HepG2 (cell line): Measurements from ENCODE around the gene AGBL3. TPM values are rescaled to one million over a fixed set of nuclear protein-coding genes. Genes with fewer than 3 reads are reported as not detected.

Experiments used
- ATAC-seq: fragments of 200-7000 bp; cut with Tn5 transposase; 3 replicates; pipeline ENCODE4 v1.9.1; 2020; ENCODE audit warnings: mild to moderate bottlenecking, moderate library complexity
- BruUV-seq: library from RNA; stranded (reverse); fragments of 400-500 nt; replicated peaks from 2 replicates; lab custom pipeline; 2021; lab: Mats Ljungman, UMichigan
- CTCF ChIA-PET: fragments of 300-600 bp; formaldehyde crosslinking; extraction: SDS; loops from one replicate; lab custom pipeline; 2021; ENCODE audit warnings: low total read pairs, inconsistent platforms, low intra/inter-chr PET ratio; lab: Yijun Ruan, JAX
- POLR2A ChIA-PET: fragments of 350-600 bp; sonication (Branson Sonifier 250); formaldehyde crosslinking; loops from one replicate; lab custom pipeline; 2020; ENCODE audit warnings: antibody characterized with exemption, inconsistent platforms; lab: Yijun Ruan, JAX
- DNase-seq: peaks from one replicate; pipeline ENCODE4 v3.0.0-alpha.2; 2015; ENCODE audit warnings: low spot score
- FAIRE-seq: peaks from 3 replicates; lab custom pipeline; 2011; peaks lifted over from hg19 to GRCh38; lab: Jason Lieb, UNC
- H2AFZ ChIP-seq: one replicate; pipeline ENCODE4 v1.6.1; 2011; ENCODE audit warnings: low read length, inconsistent platforms
- H3K27ac ChIP-seq: fragments of 300-600 bp; 3 replicates; pipeline ENCODE4 v1.8.0; 2011; ENCODE audit warnings: mixed run types, mild to moderate bottlenecking, mixed read lengths, low read length, inconsistent platforms; ENCODE audit not compliant: insufficient read depth; ENCODE audit errors: extremely low read length
- H3K27me3 ChIP-seq, 2 experiments: fragments of 200-600 bp in 1 of 2; 2 replicates in 1 of 2; 3 replicates in 1 of 2; pipeline versions ENCODE4 v1.6.0 to v1.8.0; 2011; ENCODE audit warnings: low read length in 2 of 2, mild to moderate bottlenecking in 2 of 2, moderate library complexity in 2 of 2, inconsistent platforms in 1 of 2; ENCODE audit not compliant: insufficient read depth in 2 of 2, control insufficient read depth in 1 of 2
- H3K36me3 ChIP-seq, 2 experiments: fragments of 200-600 bp in 1 of 2; replicated peaks in 1 of 2; 2 replicates in 1 of 2; 3 replicates in 1 of 2; pipeline versions ENCODE4 v1.5.1 to v1.8.0; 2011; ENCODE audit warnings: low read length in 2 of 2, inconsistent platforms in 1 of 2; ENCODE audit not compliant: insufficient read depth in 2 of 2, control insufficient read depth in 1 of 2
- H3K4me1 ChIP-seq: 2 replicates; pipeline ENCODE4 v1.5.1; 2012; ENCODE audit warnings: low read length, inconsistent platforms; ENCODE audit not compliant: insufficient read depth
- H3K4me2 ChIP-seq: 2 replicates; pipeline ENCODE4 v1.6.0; 2011; ENCODE audit warnings: low read depth, low read length, inconsistent platforms
- H3K4me3 ChIP-seq, 3 experiments: fragments of 200-600 bp in 1 of 3; sonication (generic), shearing (Covaris generic) in 1 of 3; replicated peaks in 1 of 3; 2 replicates each; pipeline ENCODE4 v1.5.1; 2011 to 2016; ENCODE audit warnings: low read length in 3 of 3, inconsistent platforms in 2 of 3, low read depth in 2 of 3, mild to moderate bottlenecking in 2 of 3, control low read depth in 1 of 3, mixed read lengths in 1 of 3; ENCODE audit not compliant: insufficient read depth in 1 of 3
- H3K79me2 ChIP-seq: one replicate; pipeline ENCODE4 v1.6.1; 2011; ENCODE audit warnings: low read length, inconsistent platforms; ENCODE audit not compliant: insufficient read depth
- H3K9ac ChIP-seq: 2 replicates; pipeline ENCODE4 v1.6.0; 2011; ENCODE audit warnings: mild to moderate bottlenecking, low read depth, low read length, inconsistent platforms; ENCODE audit not compliant: insufficient read depth
- H3K9me3 ChIP-seq: 2 replicates; pipeline ENCODE4 v1.5.1; 2012; ENCODE audit warnings: mild to moderate bottlenecking, low read length
- H4K20me1 ChIP-seq: 2 replicates; pipeline ENCODE4 v1.6.0; 2011; ENCODE audit warnings: inconsistent platforms, mild to moderate bottlenecking, low read length, moderate library complexity; ENCODE audit not compliant: insufficient read depth
- MTF1 ChIP-seq: sonication (generic); formaldehyde crosslinking; IDR thresholded peaks from 2 replicates; pipeline ENCODE4 v1.5.0; 2020; ENCODE audit warnings: missing genetic modification reagents
- NFIC ChIP-seq: IDR thresholded peaks from 2 replicates; pipeline ENCODE4 v1.6.1; 2012; ENCODE audit warnings: mild to moderate bottlenecking, low read length, inconsistent platforms
- PAF1 ChIP-seq: IDR thresholded peaks from 2 replicates; pipeline ENCODE4 v1.6.1; 2016; ENCODE audit warnings: missing genetic modification reagents, missing compliant biosample characterization
- POLR2G ChIP-seq: fragments of 200-400 bp; formaldehyde crosslinking; IDR thresholded peaks from 2 replicates; pipeline ENCODE4 v1.6.1; 2018; ENCODE audit warnings: mild to moderate bottlenecking, low read depth, low read length, moderate library complexity
- ZNF12 ChIP-seq: sonication (generic); formaldehyde crosslinking; IDR thresholded peaks from 2 replicates; pipeline ENCODE4 v1.5.0; 2020; ENCODE audit warnings: missing genetic modification reagents
- ZNF484 ChIP-seq: sonication (generic); formaldehyde crosslinking; IDR thresholded peaks from 2 replicates; pipeline ENCODE4 v1.5.1; 2020; ENCODE audit warnings: mild to moderate bottlenecking, low read depth, missing genetic modification reagents, borderline replicate concordance
- ZNF652 ChIP-seq: IDR thresholded peaks from 2 replicates; pipeline ENCODE4 v1.6.1; 2016; ENCODE audit warnings: low read depth, borderline replicate concordance
- ZSCAN9 ChIP-seq: IDR thresholded peaks from 2 replicates; pipeline ENCODE4 v1.6.1; 2016; ENCODE audit warnings: borderline replicate concordance
- WGBS: methylation state at CpG from one replicate; pipeline ENCODE4 v1.1.6; 2017; ENCODE audit warnings: low lambda C conversion rate; 5-methylcytosine and 5-hydroxymethylcytosine counted together
- in situ Hi-C: cut with HindIII; loops from 2 replicates; pipeline ENCODE4 v1.10.0; 2017; ENCODE audit warnings: low pct_unique_long_range_greater_than_20kb; ENCODE audit not compliant: extremely low pct_ligation_motif_present
- intact Hi-C: fragments of 100-400 bp; cut with micrococcal nuclease; formaldehyde crosslinking; loops from one replicate; pipeline ENCODE4 v1.10.0; 2022; ENCODE audit not compliant: unreplicated experiment
- polyA plus RNA-seq, 8 experiments: library from polyadenylated mRNA; depleted of rRNA in 3 of 8; stranded (reverse) in 7 of 8; unstranded in 1 of 8; fragments of >200 nt; fragmentation: Illumina TruSeq in 4 of 8; extraction: Trizol in 4 of 8; gene quantifications; 2 replicates each; pipeline versions ENCODE4 v1.2.1 to v1.2.3, GENCODE V29; 2011 to 2016; ENCODE audit warnings: low read depth in 4 of 8, missing spikeins in 1 of 8, mixed read lengths in 1 of 8; ENCODE audit not compliant: insufficient read depth in 1 of 8
- total RNA-seq, 5 experiments: library from RNA; depleted of rRNA; stranded (reverse); fragments of >200 nt; fragmentation: Illumina TruSeq; extraction: Trizol; gene quantifications; 2 replicates each; pipeline ENCODE4 v1.2.3, GENCODE V29; 2016; ENCODE audit warnings: low read depth in 1 of 5
- TF ChIP-seq, protein P1 (sequence below), 2 experiments: sonication (generic) in 1 of 2; formaldehyde crosslinking in 1 of 2; IDR thresholded peaks; 2 replicates each; pipeline versions ENCODE4 v1.4.0 to v1.6.1; 2018 to 2020; ENCODE audit warnings: missing genetic modification reagents in 2 of 2, borderline replicate concordance in 1 of 2, low read depth in 1 of 2, mild to moderate bottlenecking in 1 of 2, missing biosample characterization in 1 of 2
- TF ChIP-seq, protein P2 (sequence below): sonication (generic); formaldehyde crosslinking; IDR thresholded peaks from 2 replicates; pipeline ENCODE4 v1.9.0; 2021; ENCODE audit warnings: missing genetic modification reagents, borderline replicate concordance

AGBL3 gene
- total and polyA plus RNA-seq, 2 of the 13 experiments (the other 11 are each of a cell fraction or from before 2014, with no cell fraction given): 2.2 to 7.2 TPM

DNA sequence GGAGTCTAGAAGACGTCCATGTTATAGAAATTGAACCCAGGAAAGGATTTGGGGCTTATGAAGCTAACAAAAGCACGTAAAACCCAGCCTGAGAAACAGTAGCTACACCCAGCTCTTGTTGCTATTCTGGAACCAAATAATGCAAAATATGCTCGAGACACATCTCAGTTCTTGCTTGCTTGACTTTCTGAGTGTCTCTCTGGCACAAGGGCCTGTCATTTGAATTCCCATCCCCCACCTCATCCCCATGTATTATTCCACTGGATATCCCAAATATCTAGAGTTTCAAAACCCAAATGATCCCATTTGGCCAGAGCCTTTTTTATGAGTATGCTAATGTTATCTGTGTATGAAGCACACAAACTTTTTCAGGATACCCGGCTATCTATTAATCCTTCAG, 48.2 kb upstream of the AGBL3 start (continued):
- TF ChIP-seq MTF1 (CRISPR knock-in tag): no peak
- TF ChIP-seq ZNF484: no peak
- TF ChIP-seq, protein P1, sequence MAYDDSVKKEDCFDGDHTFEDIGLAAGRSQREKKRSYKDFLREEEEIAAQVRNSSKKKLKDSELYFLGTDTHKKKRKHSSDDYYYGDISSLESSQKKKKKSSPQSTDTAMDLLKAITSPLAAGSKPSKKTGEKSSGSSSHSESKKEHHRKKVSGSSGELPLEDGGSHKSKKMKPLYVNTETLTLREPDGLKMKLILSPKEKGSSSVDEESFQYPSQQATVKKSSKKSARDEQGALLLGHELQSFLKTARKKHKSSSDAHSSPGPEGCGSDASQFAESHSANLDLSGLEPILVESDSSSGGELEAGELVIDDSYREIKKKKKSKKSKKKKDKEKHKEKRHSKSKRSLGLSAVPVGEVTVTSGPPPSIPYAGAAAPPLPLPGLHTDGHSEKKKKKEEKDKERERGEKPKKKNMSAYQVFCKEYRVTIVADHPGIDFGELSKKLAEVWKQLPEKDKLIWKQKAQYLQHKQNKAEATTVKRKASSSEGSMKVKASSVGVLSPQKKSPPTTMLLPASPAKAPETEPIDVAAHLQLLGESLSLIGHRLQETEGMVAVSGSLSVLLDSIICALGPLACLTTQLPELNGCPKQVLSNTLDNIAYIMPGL (CRISPR knock-in tag; IDR thresholded peaks at IDR 0.05; ENCODE audit: borderline replicate concordance in 1 of 2, low read depth in 1 of 2): no peak
- TF ChIP-seq, protein P2, sequence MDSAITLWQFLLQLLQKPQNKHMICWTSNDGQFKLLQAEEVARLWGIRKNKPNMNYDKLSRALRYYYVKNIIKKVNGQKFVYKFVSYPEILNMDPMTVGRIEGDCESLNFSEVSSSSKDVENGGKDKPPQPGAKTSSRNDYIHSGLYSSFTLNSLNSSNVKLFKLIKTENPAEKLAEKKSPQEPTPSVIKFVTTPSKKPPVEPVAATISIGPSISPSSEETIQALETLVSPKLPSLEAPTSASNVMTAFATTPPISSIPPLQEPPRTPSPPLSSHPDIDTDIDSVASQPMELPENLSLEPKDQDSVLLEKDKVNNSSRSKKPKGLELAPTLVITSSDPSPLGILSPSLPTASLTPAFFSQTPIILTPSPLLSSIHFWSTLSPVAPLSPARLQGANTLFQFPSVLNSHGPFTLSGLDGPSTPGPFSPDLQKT (CRISPR knock-in tag): no peak
- no peak for TF ChIP-seq NFIC
- TF ChIP-seq ZNF12 (CRISPR knock-in tag): no peak

DNA sequence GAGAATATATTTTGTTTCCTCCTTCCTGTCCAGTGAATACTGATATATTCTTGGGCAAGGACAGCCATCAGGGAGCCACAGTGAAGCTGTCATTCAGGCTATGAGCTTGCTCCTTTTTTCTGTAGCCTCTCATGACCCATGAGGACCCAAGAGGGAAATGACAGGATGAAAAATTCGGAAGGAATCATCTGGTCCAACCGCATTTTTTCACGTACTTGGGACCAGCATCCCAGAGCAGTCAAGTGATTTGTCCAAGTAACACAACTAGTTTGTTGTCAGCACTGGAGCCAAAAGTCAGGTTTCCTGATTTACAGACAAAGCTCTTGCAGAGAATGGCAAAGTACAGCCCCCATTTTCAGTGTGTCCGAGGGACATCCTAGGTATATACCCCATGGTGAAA, 47.2 kb upstream of the AGBL3 start:
- H3K27me3 ChIP-seq: no peaks in the 10 kb centered on the region
- no peak overlapping the region for H2AFZ ChIP-seq
- ChIA-PET CTCF (no interaction called here), POLR2A (no interaction called here)
- no peaks in the 10 kb centered on the region for H3K79me2 ChIP-seq
- H3K4me2 ChIP-seq: no peak overlapping the region
- no peak for ATAC-seq
- no peak overlapping the region for H3K27ac ChIP-seq
- intact Hi-C loops (no loop called here), in situ Hi-C loops (no loop called here)
- H3K4me1 ChIP-seq: peaks cover 37% of the 10 kb centered on the region
- FAIRE-seq: no peak
- H3K9ac ChIP-seq: no peak overlapping the region
- BruUV-seq: no TSS peak
- H3K4me3 ChIP-seq: no peak overlapping the region
- TF ChIP-seq PAF1 (CRISPR knock-in tag) (no peak), ZSCAN9 (CRISPR knock-in tag) (no peak), POLR2G (0 out of 2 replicates have a peak, but pooled peaks have one; percentile 23), ZNF652 (CRISPR knock-in tag) (no peak)
- H3K9me3 ChIP-seq: no peaks in the 10 kb centered on the region
- WGBS: 95% methylated on average over 4 of the region's 4 CpGs
- H4K20me1 ChIP-seq: no peaks in the 10 kb centered on the region
- peaks cover 12 to 36% of the 10 kb centered on the region in 2 experiments; a peak in 4 of 5 replicates for H3K36me3 ChIP-seq
- no peak for DNase-seq
